IPS-NIHi11 (cell line): ENCODE results near the gene ARFIP1.

Source experiments
- DNase-seq: peaks from one replicate; pipeline ENCODE4 v3.0.0; 2012; ENCODE audit warnings: mixed read lengths, low spot score

Gene ARFIP1

DNA sequence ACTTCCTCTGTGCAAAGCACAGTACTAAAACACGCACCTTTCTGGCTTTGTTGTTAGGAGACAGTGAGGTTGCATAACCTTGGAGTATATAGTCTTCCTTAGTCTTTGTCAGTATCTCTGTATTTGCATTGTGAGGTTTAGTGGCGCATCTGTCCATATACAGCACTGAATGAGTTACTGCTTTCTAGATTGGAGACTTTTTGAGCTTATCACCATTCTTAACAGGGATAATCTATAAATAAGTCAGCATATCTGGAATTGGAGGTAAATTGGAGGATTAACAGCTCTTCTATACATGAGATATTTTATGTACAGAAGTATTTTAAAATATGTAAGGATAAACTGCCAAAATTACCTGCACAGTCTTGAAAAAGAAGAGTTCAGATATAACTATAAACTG is 160.7 kb downstream of the ARFIP1 start:
- no peak for DNase-seq

DNA sequence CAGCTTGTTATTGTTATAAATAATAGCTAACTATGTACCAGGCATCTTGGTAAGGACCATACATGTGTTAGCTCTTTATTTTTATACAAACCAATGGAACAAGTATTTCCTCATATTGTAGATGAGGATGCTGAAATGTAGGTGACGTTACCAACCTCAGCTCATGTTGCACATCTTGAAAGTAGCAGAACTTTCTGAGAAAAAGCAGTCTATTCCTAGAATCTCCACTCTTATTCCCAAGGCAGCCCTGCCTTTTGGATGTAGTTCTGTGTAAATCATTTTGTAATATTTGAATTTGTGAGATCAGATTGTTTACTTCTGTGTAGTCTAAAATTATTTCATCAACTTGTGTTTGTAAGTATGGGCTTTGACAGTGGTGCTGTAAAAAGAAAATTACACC is 161.7 kb downstream of the ARFIP1 start:
- no peak for DNase-seq

DNA sequence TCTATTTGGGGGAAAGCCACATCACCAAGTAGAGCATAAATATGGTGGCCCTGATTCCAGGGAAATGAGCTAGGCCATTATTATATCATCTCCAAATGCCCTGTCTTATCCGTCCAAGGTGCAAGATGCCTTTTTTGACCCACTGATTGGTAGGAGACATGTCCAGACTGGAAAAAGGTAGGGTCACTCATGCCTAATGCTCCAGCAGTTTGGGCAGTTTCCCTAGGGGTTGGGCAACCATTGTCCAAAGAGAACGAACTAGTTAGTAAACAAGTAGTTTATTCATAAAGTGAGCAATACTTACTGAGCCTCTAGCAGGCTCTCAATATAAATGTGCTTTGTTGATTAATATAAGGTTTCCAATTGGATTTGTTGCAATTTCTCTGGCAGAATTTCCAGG is 162.6 kb downstream of the ARFIP1 start:
- DNase-seq, result no peak

DNA sequence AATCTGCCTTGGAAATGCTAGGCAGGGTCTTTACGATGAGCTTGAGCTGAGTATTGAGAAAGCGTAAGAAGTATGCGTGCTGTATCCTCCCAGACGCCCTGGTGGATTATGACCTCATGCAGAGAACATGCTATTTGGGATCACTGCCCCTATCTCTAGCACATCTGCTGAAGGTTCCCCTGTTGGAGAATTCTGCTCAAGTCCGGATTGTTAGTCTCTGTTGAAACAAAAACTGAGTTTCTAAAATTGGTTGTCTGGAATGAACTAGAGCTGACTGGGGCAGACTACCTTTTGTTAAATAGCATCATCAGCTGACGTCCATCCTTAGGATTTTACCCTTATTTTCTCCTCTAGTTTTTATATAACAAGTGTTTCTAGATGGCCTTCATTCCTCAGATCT is 163.9 kb downstream of the ARFIP1 start:
- DNase-seq, result no peak

DNA sequence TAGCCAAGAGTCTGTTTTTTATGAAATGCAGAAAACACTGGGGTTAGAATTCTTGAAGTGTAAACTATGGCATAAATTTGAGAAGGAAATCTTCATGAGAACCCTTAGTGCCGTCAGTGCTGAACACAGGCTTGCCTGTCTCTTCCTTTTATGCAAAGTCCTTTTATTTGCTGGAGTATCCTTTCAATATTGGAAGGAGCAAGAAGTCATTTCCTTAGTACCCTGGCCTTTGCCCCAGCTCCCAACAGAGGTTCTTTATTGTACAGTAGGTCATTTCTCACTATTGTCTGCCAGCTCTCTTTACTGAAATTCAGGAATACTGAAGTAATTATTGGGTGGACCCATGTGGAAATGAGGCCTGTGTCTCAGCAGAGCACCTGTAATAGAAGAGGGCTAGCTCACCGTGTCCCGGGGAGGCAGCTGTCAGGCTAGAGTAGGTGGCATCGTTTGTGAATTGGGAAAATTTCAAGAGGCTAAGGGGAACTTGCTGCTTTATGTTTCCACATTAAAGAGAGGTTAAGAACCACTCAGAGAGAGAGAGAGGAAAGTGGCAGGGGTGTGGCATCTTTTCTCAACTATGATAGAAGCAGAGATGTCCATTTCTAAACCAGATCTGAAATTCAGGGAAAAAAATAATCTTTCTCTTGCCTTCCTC is 165.0 kb downstream of the ARFIP1 start:
- DNase-seq, result no peak

DNA sequence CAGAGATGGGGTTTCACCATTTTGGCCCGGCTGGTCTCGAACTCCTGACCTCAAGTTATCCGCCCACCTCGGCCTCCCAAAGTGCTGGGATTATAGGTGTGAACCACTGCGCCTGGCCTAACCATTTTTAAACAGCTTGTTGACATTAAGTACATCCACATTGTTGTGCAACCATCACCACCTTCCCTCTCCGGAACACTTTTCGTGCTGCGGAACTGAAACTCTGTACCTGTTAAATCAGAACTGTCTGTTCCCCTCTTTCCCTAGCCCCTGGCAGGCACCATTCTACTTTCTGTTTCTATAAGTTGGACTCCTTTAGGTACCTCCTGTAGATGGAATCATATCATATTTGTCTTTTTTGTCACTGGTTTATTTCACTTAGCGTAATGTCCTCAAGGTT is 165.9 kb downstream of the ARFIP1 start:
- DNase-seq, result no peak

DNA sequence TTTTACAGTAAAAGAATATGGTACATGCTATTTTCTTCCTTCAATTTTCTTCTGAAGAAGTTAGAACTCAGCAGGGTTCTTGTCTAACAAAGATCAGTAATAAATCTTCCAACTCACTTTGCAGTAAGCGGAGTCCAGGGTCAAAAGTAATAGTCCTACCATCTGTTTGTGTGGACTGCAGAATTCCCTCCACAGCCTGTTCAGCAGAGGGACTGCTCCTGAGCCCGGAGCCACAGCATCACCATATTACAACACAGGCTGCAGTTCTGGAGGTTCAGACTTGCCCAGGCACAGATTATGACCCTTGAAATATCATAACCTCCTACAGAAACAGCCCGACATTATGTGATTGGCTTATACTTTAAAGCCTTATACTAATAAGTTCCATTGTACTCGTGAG is 166.7 kb downstream of the ARFIP1 start:
- DNase-seq, result no peak

DNA sequence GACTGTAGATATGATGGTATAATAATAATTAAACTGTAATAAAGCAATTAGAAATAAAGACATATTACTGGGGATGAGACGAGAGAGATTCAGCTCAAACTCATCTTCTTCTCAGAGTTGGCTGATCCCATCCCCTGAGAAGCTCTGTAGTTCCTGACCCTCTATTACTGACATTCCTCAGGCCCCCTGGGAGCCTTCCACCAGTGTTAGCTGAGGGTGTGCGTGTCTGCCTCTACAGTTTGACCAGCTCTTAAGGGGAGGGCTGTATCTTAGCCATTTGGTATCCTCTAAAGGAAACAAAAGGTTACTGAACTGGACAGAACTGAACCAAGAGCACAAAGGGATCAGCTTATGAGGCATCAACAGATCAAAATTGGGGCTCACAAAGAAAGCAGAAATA is 167.6 kb downstream of the ARFIP1 start:
- no peak for DNase-seq

DNA sequence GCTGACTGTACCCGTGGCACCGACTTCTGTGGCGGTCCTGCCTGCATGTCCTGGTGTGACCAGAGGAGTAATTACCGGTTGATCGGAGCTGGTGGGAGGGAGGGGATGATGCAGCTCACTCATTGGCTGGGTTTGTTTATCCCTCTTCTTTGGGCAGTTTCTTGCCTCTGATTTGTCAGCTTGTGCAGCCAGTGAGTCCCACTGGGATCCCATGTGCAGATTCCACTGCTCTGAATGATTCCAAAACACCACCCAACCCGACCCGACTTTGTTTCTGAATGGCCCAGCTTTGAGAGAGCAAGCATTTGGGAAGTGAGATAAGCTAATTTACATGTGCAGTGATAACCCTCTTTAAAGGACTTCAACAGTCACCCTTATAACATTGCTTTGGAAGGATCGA is 170.2 kb downstream of the ARFIP1 start:
- peak; percentile 52 for DNase-seq

DNA sequence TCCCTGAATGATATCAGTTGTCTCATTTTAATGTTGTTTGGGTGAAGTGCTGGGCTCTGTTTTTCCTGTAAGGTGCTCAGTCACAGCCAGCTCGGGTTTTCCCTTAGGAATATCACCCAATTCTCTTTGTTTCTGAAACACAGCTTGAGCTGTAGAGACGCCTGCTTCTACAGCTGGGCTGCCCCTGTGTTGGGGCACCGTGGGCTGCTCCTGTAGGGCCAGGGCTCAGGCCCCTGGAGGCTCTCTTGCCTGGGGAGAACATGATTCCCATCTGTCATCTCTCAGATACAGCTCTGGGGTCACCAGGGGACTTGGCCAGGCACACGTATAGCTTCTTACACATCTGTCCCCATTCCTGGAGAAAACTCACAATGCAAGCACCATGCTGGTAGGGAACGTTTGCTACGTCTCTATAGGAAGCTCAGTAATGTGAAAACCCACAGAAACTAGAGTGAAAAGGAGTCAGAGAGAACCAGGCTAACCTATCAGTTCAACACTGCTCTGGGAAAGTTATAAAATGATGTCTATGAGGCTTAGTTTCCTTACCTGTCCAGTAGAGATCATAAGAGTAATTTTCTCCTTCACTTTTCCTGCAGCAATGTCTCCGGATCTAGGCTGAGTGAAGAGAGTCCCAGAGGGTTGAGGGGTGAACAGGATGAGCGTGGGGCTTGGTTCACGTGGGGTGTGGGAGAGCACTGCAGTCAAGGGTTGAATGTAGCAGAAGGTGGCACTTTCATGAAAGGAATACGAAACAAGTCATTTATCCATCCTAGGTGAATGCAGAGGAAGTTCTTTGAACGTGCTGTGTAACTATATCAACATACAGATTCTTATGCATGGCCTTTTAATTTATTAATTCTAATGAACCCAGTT is 170.9 kb downstream of the ARFIP1 start:
- no peak for DNase-seq

DNA sequence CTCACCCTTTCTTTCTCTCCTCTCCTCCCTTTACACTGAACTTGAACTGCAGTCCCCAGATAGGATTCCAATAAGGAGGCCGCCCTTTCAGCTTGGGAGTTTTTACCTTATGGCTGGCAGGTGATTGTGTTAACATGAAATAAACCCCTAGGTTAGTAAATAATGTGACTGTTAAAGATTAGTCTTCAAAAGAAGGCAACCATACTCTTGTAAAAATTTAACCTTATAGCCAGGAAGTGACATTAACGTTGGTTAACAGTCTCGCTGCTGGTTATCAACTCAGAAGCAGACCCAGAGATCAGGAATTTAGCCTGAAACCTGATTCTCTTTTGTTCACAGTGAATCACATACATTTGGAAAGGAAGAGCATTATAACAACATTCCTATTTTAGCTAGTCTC is 171.6 kb downstream of the ARFIP1 start:
- no peak for DNase-seq

DNA sequence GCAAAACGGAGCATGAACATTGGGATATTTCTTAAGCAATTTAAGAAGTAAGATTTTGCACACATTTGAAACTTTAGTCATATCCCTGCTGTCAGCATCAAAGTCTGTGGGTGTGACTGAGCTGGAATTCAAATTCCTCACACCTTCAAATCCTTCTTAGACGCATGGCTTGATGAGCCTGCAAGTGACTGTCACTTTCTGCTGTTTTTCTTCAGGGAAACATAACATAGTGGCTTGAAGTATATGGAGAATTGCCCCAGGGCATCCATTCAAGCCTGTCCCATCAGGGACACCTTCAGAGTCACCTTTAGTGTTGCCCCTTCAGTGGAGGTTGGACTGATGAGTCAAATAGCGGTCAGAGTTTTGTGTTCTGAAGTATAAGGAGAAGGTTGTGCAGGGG is 173.8 kb downstream of the ARFIP1 start:
- DNase-seq, result no peak

DNA sequence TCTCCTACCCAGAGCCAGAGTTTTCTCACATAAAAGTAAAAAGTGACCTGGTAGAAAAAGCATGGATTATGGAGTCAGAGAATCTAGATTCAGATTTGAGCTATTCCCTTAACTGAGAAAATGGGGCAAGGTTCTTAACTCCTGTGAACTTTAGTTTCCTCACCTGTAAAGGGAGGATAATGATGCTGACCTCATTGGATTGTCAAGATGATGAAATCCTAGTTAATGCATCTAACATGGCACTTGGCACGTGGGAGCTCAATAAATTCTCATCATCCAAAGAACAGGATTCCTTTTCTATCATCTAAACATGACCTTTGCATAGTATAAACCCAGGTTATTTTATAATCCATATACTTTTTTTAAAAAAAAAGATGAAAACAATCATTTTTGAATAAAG is 175.0 kb downstream of the ARFIP1 start:
- no peak for DNase-seq

DNA sequence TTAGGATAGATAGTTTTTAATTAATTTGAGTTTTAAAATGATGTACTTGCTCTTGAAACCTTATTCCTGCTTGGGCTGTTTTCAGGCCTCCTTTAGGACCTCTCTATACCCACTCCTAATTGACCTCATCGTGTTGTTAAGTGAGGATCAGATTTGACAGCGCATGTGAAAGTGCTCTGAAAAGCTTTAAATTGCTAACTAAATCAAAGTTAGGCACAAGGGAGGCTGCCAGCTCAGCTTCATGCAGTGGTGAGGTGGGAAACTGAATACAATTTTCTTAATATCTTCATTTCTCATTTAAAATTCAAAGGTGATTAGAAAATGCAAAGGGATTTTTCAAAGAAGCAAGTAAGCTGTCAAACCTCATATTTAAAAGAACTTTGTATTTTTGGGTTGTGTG is 176.4 kb downstream of the ARFIP1 start:
- no peak for DNase-seq

DNA sequence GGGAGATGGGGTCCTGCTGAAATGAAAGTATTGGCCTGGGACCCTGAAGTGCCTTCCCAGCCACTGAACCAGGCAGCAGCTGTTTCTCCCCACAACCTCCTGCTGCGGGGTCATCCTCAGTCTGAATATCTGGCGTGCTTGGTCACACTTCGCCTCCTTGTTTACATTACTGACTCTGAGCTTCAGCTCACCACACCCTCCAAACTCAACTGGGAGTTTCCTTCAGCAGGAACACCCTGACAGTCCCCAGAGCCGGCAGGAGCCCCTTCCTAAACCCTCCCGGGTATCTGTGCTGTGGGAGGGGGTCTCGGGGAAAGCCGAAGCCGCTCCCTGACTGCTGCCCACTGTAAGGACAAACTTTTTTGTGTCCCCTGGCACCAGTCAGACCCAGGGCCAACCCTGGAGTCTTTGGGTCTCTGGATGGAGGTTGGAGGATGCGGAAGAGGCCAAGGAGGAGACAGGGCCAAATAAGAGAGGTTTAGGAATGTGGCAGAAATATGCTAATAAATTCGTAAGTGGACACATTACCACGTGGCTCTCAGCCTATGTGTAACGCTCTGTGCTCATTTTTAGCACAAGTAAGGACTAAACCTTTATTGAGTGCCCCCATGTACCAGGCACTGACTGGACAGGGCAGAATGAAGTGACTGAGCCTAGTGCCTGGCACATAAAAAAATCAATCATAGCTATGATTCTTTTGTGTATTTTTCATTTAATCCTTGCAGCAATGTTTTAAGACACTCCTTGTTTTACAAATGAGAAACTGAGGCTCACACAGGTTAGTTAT is 177.1 kb downstream of the ARFIP1 start:
- DNase-seq, result no peak

DNA sequence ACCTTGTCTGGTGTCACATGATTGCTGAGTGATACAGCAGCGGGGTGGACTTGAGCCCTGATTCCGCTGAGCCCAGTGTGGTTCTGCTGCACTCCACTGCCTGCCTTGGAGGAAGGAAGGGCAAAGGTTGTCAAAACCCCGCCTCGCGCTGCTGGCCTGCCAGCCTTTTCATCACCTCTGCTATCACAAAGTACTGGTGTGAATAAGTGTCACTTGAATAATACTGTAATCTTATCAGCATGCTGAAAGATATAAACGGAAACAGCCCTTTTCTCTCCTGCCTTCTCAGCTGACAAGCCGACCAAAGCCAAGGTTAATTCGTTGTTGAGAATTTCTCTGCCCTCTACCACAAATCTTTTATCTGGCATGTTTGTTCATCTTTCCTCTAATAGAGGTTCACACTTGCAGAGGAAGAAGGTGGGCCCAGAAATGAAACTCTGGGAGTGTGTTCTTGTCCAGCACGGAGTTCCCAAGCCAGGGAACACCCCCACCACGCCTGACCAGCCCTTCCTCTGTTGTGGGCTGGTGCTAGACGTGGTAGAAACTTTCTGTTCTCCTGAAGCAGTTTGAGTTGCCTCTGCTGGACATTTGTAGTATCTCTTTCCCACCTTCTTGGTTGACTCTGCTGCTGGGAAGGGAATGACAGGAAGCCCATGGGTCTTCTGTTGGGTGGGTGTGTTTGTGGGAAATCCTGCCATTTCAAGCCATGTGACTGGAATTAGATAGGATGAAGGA is 177.8 kb downstream of the ARFIP1 start:
- DNase-seq, result no peak

DNA sequence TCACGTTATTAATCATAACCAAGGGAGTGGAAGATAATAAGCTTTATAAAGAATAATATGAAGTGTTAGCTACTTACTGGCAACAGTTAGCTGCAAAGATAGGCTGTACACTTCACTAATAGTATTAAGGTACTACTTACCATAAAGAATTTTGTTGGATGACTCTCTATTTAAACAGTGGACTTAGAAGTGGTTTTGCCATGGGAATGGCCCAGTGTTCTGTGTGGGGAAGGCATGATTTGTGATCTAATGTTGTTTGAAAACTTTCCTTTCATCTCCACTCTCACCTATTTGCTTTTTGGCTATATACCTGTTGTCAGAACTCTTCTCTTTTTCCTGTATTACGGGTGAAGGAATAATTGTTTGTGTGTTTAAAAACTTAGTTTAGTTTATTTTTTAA is 179.3 kb downstream of the ARFIP1 start:
- DNase-seq, result no peak

DNA sequence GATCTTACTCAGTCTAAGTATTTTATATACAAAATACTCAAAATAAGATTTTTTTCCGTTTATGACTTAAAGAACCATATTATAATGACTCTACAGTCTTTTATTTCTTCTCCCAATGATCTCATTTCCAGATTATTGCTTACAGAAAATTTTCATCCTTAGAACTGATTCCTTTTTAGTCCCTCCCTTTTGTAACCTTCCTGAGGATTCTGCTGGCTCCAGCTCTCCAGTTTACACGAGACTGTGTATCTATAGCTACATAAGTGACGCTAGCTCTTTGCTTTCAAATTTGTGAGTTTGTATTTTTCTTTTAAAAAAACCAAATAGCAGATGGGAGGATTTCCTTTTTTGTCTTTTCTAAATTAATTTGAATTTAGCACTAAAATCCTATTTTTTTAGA is 180.3 kb downstream of the ARFIP1 start:
- no peak for DNase-seq

DNA sequence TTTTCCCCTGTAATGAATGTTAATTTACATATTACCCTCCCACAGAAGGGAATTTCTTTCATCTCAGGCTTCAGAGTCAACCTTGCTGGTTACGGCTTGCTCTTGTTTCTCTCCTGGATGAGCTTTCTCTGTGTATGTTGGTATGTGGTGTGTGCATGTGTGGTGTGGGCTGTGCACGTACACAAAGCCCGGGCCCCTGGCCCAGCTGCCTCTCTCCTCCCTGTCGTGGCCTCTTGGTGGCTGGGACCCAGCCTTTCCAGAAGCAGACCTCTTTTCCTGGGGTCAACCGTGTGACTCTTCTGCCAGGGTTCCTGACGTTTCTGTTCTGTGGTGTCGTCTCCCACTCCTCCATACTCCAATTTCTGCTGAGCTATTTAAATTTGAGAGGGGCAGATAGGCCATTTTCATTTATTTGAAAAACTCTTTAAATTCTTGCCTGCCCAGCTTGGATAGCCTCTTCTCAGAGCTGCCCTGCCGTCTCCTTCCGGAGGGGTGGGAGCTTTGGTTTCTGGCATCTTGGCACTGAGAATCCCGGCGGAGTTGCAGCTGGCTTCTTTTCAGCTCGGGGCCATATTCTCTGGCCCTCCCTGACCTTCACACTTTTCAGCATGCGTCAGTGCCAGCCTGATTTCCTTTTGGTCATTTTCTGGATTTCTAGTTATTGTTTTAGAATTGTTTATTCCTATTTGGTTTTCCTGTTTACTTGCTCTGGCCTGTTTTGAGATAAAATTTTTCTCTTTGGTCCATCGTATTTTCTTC is 181.4 kb downstream of the ARFIP1 start:
- DNase-seq, result no peak

DNA sequence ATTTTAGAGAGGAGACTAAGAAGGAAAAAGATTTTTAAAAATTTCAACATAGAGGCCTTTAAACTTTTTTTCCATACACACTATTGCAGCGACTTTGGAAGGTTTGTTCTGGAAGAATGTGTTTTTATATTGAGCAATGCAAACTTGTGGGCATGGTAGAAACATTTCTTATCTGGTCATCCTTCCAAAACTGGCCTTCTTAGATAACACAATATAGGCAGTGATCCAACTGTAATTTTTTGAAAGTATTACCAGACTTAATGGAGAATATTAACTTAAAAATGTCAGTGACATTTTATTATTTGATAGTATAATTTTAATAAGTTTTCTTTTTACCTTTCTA is 182.0 kb downstream of the ARFIP1 start:
- no peak for DNase-seq
